ENCODE measurements around the gene PCBP2.

The PCBP2 gene

GRCh38 chr12:53492830-53493609, 41.1 kb downstream of the PCBP2 start:
- peak overlapping the region; percentile 12 for H2BK12ac ChIP-seq (ENCODE audit: low read length)
- H3K36me3 ChIP-seq (ENCODE audit: control insufficient read depth in 1 of 2, insufficient read depth in 2 of 2, low read length in 2 of 2), result no peaks in the 10 kb centered on the region
- H3K4me1 ChIP-seq (ENCODE audit: control insufficient read depth in 1 of 2, insufficient read depth in 2 of 2, low read length in 2 of 2), result peaks cover 14 to 25% of the 10 kb centered on the region in 2 experiments
- DNase-seq, result peak; percentile 91 to 96
- peaks cover 13% of the 10 kb centered on the region for H3K79me1 ChIP-seq (ENCODE audit: low read length)
- H3K9ac ChIP-seq (ENCODE audit: low read length), result peak overlapping the region; percentile 86
- H4K91ac ChIP-seq (ENCODE audit: low read depth, low read length), result peak overlapping the region; percentile 90
- peak overlapping the region; percentile 90 for H3K14ac ChIP-seq (ENCODE audit: low read length)
- peak overlapping the region; percentile 97 for H3K4me2 ChIP-seq (ENCODE audit: low read length)
- H3K23ac ChIP-seq (ENCODE audit: low read length), result no peak overlapping the region
- WGBS (ENCODE audit: extremely low coverage, insufficient coverage, insufficient read length), result no CpG with 5 or more reads among the region's 52 CpGs
- H3K27ac ChIP-seq (ENCODE audit: low read depth, low read length), result peak overlapping the region; percentile 84
- no peaks in the 10 kb centered on the region for H3K79me2 ChIP-seq (ENCODE audit: control insufficient read depth, insufficient read depth, low read length, poor library complexity)
- H2BK5ac ChIP-seq (ENCODE audit: low read depth, low read length, poor library complexity), result peak overlapping the region; percentile 83
- H4K12ac ChIP-seq (ENCODE audit: low read depth, low read length), result peak overlapping the region; percentile 90
- H3K4me3 ChIP-seq (ENCODE audit: low read depth, low read length), result peak overlapping the region; percentile 77
- H2AK5ac ChIP-seq (ENCODE audit: low read length), result peak overlapping the region; percentile 77
- no peaks in the 10 kb centered on the region for H3K9me3 ChIP-seq (ENCODE audit: insufficient read depth, low read depth, low read length)
- H3K18ac ChIP-seq (ENCODE audit: low read length), result peak overlapping the region; percentile 97
- H2AFZ ChIP-seq (ENCODE audit: insufficient read depth, low read length, poor library complexity), result peak overlapping the region; percentile 97
- peak overlapping the region; percentile 60 for H3K4ac ChIP-seq (ENCODE audit: low read depth, low read length)
- H3K27me3 ChIP-seq (ENCODE audit: insufficient read depth, low read length), result no peaks in the 10 kb centered on the region
- H2BK120ac ChIP-seq (ENCODE audit: insufficient read depth, low read length, poor library complexity), result peak overlapping the region; percentile 77
- peak overlapping the region; percentile 96 for H4K8ac ChIP-seq (ENCODE audit: low read depth, low read length)

GRCh38 chr12:53493610-53494391, 41.9 kb downstream of the PCBP2 start:
- no peaks in the 10 kb centered on the region for H3K27me3 ChIP-seq (ENCODE audit: insufficient read depth, low read length)
- peaks cover 14 to 27% of the 10 kb centered on the region in 2 experiments for H3K4me1 ChIP-seq (ENCODE audit: control insufficient read depth in 1 of 2, insufficient read depth in 2 of 2, low read length in 2 of 2)
- peak overlapping the region; percentile 97 for H3K4me2 ChIP-seq (ENCODE audit: low read length)
- peak overlapping the region; percentile 84 for H3K27ac ChIP-seq (ENCODE audit: low read depth, low read length)
- H3K4me3 ChIP-seq (ENCODE audit: low read depth, low read length), result no peak overlapping the region
- H4K8ac ChIP-seq (ENCODE audit: low read depth, low read length), result peak overlapping the region; percentile 96
- H2AFZ ChIP-seq (ENCODE audit: insufficient read depth, low read length, poor library complexity), result peak overlapping the region; percentile 97
- H4K91ac ChIP-seq (ENCODE audit: low read depth, low read length), result peak overlapping the region; percentile 90
- no peaks in the 10 kb centered on the region for H3K9me3 ChIP-seq (ENCODE audit: insufficient read depth, low read depth, low read length)
- H2BK12ac ChIP-seq (ENCODE audit: low read length), result peak overlapping the region; percentile 12
- no peak overlapping the region for H2BK5ac ChIP-seq (ENCODE audit: low read depth, low read length, poor library complexity)
- no peaks in the 10 kb centered on the region for H3K79me2 ChIP-seq (ENCODE audit: control insufficient read depth, insufficient read depth, low read length, poor library complexity)
- DNase-seq, result peak in 1 of 2 donors; percentile 35
- H2BK120ac ChIP-seq (ENCODE audit: insufficient read depth, low read length, poor library complexity), result peak overlapping the region; percentile 77
- H3K23ac ChIP-seq (ENCODE audit: low read length), result no peak overlapping the region
- peak overlapping the region; percentile 27 for H2AK5ac ChIP-seq (ENCODE audit: low read length)
- no peak overlapping the region for H3K9ac ChIP-seq (ENCODE audit: low read length)
- peak overlapping the region; percentile 13 for H3K4ac ChIP-seq (ENCODE audit: low read depth, low read length)
- H3K36me3 ChIP-seq (ENCODE audit: control insufficient read depth in 1 of 2, insufficient read depth in 2 of 2, low read length in 2 of 2), result no peaks in the 10 kb centered on the region
- peak overlapping the region; percentile 90 for H3K14ac ChIP-seq (ENCODE audit: low read length)
- no peak overlapping the region for H4K12ac ChIP-seq (ENCODE audit: low read depth, low read length)
- no peak overlapping the region for H3K18ac ChIP-seq (ENCODE audit: low read length)
- peaks cover 13% of the 10 kb centered on the region for H3K79me1 ChIP-seq (ENCODE audit: low read length)
- WGBS (ENCODE audit: extremely low coverage, insufficient coverage, insufficient read length), result no CpG with 5 or more reads among the region's 11 CpGs

DNA sequence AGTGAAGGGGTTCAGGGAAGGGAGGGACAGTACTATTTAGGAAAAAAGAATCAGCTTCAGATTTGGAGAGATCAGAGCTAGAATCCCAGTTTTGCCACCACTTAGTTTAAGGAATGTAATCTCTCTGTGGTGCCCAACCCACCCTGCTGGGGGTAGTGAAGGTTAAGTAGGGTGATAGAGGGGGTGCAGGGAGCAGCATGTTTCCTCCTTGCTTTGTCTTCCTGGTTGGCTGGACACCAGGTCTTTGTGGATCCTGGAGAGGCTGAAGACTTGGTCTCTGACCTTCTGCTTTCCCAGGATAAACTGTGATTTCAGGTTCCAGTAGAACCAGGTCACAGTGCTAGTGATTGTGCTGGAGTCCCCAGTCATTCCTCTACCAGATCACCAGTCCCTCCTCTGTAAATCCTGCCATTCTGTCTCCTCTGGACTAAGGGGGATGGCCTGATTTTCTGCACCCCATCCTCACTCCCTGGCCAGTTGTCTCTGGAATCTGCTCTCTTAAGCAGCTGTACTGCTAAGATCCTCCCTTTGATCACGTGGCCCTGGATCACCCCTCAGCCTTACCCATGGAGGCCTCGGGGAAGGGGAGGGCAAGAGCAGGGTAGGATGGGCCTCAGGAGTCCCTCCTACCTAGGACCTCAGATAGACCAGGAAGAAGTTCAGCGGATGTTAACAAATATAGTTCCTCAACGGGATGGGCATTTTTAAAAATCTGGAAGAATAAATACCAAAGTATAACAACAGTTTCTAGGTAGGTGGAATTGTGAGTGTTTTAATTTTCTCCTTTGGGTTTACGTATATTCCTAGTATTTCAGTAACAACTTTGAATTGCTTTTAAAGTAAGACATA, 44.2 kb downstream of the PCBP2 start:
- Histone ChIP-seq H3K4me3 (ENCODE audit: low read depth, low read length) (no peak overlapping the region), H3K4me2 (ENCODE audit: low read length) (no peak overlapping the region), H3K14ac (ENCODE audit: low read length) (no peak overlapping the region), H3K79me2 (ENCODE audit: control insufficient read depth, insufficient read depth, low read length, poor library complexity) (peaks cover under 1% of the 10 kb centered on the region), H3K9me3 (ENCODE audit: insufficient read depth, low read depth, low read length) (no peaks in the 10 kb centered on the region), H2BK5ac (ENCODE audit: low read depth, low read length, poor library complexity) (no peak overlapping the region), H2AK5ac (ENCODE audit: low read length) (no peak overlapping the region), H3K9ac (ENCODE audit: low read length) (no peak overlapping the region), H3K23ac (ENCODE audit: low read length) (no peak overlapping the region), H2BK12ac (ENCODE audit: low read length) (peak overlapping the region; percentile 11), H2AFZ (ENCODE audit: insufficient read depth, low read length, poor library complexity) (peak overlapping the region; percentile 10), H3K4ac (ENCODE audit: low read depth, low read length) (no peak overlapping the region), H3K79me1 (ENCODE audit: low read length) (peaks cover 24% of the 10 kb centered on the region), H3K18ac (ENCODE audit: low read length) (no peak overlapping the region), H4K8ac (ENCODE audit: low read depth, low read length) (peak overlapping the region; percentile 41), H4K91ac (ENCODE audit: low read depth, low read length) (peak overlapping the region; percentile 21), H4K12ac (ENCODE audit: low read depth, low read length) (no peak overlapping the region), H3K27me3 (ENCODE audit: insufficient read depth, low read length) (no peaks in the 10 kb centered on the region), H3K36me3 (ENCODE audit: control insufficient read depth in 1 of 2, insufficient read depth in 2 of 2, low read length in 2 of 2) (no peaks in the 10 kb centered on the region), H3K4me1 (ENCODE audit: control insufficient read depth in 1 of 2, insufficient read depth in 2 of 2, low read length in 2 of 2) (peaks cover 22 to 33% of the 10 kb centered on the region in 2 experiments), H2BK120ac (ENCODE audit: insufficient read depth, low read length, poor library complexity) (no peak overlapping the region), H3K27ac (ENCODE audit: low read depth, low read length) (no peak overlapping the region)
- peak in 1 of 2 donors; percentile 20 for DNase-seq
- no CpG with 5 or more reads among the region's 5 CpGs for WGBS (ENCODE audit: extremely low coverage, insufficient coverage, insufficient read length)

GRCh38 chr12:53496752-53497032, 44.8 kb downstream of the PCBP2 start:
- H3K18ac ChIP-seq (ENCODE audit: low read length), result no peak overlapping the region

More at GRCh38 chr12:53496752-53497032, 44.8 kb downstream of the PCBP2 start:
- Histone ChIP-seq H2BK12ac (ENCODE audit: low read length) (no peak overlapping the region), H3K36me3 (ENCODE audit: control insufficient read depth in 1 of 2, insufficient read depth in 2 of 2, low read length in 2 of 2) (no peaks in the 10 kb centered on the region), H3K9me3 (ENCODE audit: insufficient read depth, low read depth, low read length) (peaks cover 2% of the 10 kb centered on the region), H3K14ac (ENCODE audit: low read length) (no peak overlapping the region), H2AK5ac (ENCODE audit: low read length) (no peak overlapping the region), H3K79me2 (ENCODE audit: control insufficient read depth, insufficient read depth, low read length, poor library complexity) (peaks cover 5% of the 10 kb centered on the region), H2BK5ac (ENCODE audit: low read depth, low read length, poor library complexity) (no peak overlapping the region), H3K23ac (ENCODE audit: low read length) (no peak overlapping the region), H4K91ac (ENCODE audit: low read depth, low read length) (no peak overlapping the region), H3K27me3 (ENCODE audit: insufficient read depth, low read length) (no peaks in the 10 kb centered on the region), H2BK120ac (ENCODE audit: insufficient read depth, low read length, poor library complexity) (no peak overlapping the region), H3K27ac (ENCODE audit: low read depth, low read length) (no peak overlapping the region), H3K9ac (ENCODE audit: low read length) (no peak overlapping the region), H2AFZ (ENCODE audit: insufficient read depth, low read length, poor library complexity) (no peak overlapping the region), H3K4me1 (ENCODE audit: control insufficient read depth in 1 of 2, insufficient read depth in 2 of 2, low read length in 2 of 2) (peaks cover 24 to 36% of the 10 kb centered on the region in 2 experiments), H4K12ac (ENCODE audit: low read depth, low read length) (no peak overlapping the region), H3K4ac (ENCODE audit: low read depth, low read length) (no peak overlapping the region), H4K8ac (ENCODE audit: low read depth, low read length) (no peak overlapping the region), H3K4me3 (ENCODE audit: low read depth, low read length) (no peak overlapping the region), H3K79me1 (ENCODE audit: low read length) (peaks cover 29% of the 10 kb centered on the region), H3K4me2 (ENCODE audit: low read length) (no peak overlapping the region)
- no CpG with 5 or more reads among the region's 1 CpG for whole genome bisulfite sequencing (ENCODE audit: extremely low coverage, insufficient coverage, insufficient read length)
- no peak for DNase-seq

All from trophoblast cell (in vitro differentiated cells and primary cell).